Spinal cord (tissue), 10 donors: ENCODE results near the gene MEF2D. TPM values are rescaled to one million over a fixed set of nuclear protein-coding genes. Genes with fewer than 3 reads are reported as not detected.
A peak's percentile ranks its signal among the peaks of the same experiment; 100 is the strongest.

Experiments
- DNase-seq, 6 donors: peaks; one replicate each; pipeline versions ENCODE4 v3.0.0 to v3.0.0-alpha.2; 2013 to 2015; ENCODE audit warnings: low spot score in 6 of 6, low read depth in 4 of 6
- H3K27ac ChIP-seq: one replicate; pipeline ENCODE4 v1.5.1; 2013; ENCODE audit warnings: low read depth, low read length, control low read depth
- H3K27me3 ChIP-seq: one replicate; pipeline ENCODE4 v1.6.1; 2013; ENCODE audit warnings: low read length; ENCODE audit not compliant: control insufficient read depth, insufficient read depth
- H3K36me3 ChIP-seq: one replicate; pipeline ENCODE4 v1.6.1; 2013; ENCODE audit warnings: low read length; ENCODE audit not compliant: control insufficient read depth, insufficient read depth
- H3K4me1 ChIP-seq: one replicate; pipeline ENCODE4 v1.6.1; 2013; ENCODE audit warnings: low read length; ENCODE audit not compliant: control insufficient read depth, insufficient read depth
- H3K4me3 ChIP-seq: one replicate; pipeline ENCODE4 v1.5.1; 2013; ENCODE audit warnings: low read depth, low read length, control low read depth
- H3K9me3 ChIP-seq: one replicate; pipeline ENCODE4 v1.6.1; 2013; ENCODE audit warnings: low read length; ENCODE audit not compliant: control insufficient read depth, insufficient read depth
- WGBS: methylation state at CpG from one replicate; pipeline ENCODE4 v1.1.5; 2013; ENCODE audit warnings: missing lambda C conversion rate; ENCODE audit not compliant: insufficient coverage; 5-methylcytosine and 5-hydroxymethylcytosine counted together
- polyA plus RNA-seq, 2 donors: library from polyadenylated mRNA; unstranded; fragments of 120-200 nt; gene quantifications; one replicate each; pipeline ENCODE4 v1.2.1, GENCODE V29; 2013; ENCODE audit not compliant: insufficient read length in 2 of 2
- total RNA-seq, 2 donors: library from RNA; depleted of rRNA in 1 of 2; stranded (reverse); fragments of 120-200 nt in 1 of 2; fragments of >200 nt in 1 of 2; gene quantifications; one replicate each; pipeline versions ENCODE4 v1.2.3 to v1.2.4, GENCODE V29; 2013 to 2014
- donor health status: healthy.

Gene MEF2D
- total and polyA plus RNA-seq, 4 donors, result 5.7 to 28.9 (median 17.5) TPM

DNA sequence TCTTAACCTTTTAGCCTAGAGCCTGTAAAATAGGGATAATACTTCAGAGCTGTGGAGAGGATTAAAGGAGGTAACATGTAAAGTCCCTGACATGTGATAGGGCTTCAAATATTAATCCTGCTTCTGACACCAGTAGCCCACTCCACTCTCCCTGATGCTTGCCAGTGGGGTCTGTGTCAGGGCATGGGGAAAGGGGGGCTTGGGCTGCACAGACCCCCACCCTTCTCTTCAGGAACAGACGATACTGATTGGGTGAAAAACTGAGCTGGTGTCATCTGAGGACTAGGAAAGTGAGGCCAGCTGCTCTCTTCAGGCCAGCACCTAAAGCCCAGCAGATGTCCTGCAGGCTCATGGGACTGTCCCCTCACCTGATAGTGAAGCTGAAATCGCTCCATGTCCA, 27.0 kb upstream of the MEF2D start:
- no peak overlapping the region for H3K4me3 ChIP-seq
- H3K9me3 ChIP-seq, result no peaks in the 10 kb centered on the region
- no peak for DNase-seq
- H3K27me3 ChIP-seq, result no peaks in the 10 kb centered on the region
- peaks cover 13% of the 10 kb centered on the region for H3K4me1 ChIP-seq
- WGBS, result 83% methylated on average over 1 of the region's 2 CpGs
- no peak overlapping the region for H3K27ac ChIP-seq
- peaks cover 13% of the 10 kb centered on the region for H3K36me3 ChIP-seq

DNA sequence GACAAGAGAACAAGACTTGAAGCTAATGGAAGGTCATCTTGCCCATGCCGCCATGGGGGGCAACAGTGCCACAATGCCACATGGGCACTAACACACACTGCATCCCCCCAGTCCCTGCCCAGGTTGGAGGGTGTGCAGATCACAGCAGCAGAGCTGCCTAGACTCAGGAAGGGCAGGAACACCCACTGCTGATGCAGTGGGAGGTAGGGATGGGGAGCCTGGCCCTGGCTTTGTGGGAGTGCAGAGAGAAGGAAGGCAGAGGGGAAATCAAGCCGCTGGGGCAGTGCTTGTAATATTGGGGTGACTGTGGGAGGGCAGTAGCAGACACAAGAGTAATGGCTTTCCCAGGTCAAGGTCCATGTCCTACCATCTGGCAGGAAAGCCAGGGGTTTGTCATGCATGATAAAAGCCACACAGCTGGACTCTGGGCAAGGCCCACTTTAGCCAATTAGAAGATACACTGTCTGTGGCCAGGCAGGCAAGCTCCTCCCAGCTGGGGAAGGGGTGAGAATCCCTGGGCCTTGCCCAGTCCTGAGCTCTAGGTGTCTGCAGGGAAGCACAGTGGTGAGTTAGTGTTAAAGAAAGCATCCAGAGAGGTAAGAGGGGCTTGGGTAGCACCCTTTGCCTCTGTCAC, 25.4 kb upstream of the MEF2D start:
- DNase-seq, result no peak
- 57% methylated on average over 2 of the region's 2 CpGs for WGBS
- H3K4me3 ChIP-seq, result no peak overlapping the region
- H3K27me3 ChIP-seq, result no peaks in the 10 kb centered on the region
- no peak overlapping the region for H3K27ac ChIP-seq
- H3K9me3 ChIP-seq, result no peaks in the 10 kb centered on the region
- H3K4me1 ChIP-seq, result peaks cover 13% of the 10 kb centered on the region
- peaks cover 8% of the 10 kb centered on the region for H3K36me3 ChIP-seq

DNA sequence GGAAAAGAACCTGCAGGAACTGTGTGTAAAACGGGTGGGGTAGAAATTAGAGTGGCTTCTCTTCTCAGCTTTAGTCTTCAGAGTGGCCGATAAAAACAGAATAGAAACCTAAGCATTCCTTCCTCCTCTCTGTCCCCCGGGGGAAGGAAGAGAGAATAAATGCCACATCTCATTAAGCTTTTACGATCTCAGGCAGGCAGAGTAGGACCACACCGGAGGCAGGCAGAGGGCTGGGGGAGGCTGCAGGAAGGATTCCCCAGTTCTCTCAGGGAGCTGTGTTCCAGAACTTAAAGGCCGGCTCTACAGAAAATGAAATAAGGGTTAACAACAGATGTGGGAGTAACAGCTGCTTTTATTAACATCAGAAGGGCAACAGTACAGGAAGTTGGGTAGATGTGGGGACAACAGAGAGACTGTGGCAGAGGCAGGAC, 24.5 kb upstream of the MEF2D start:
- DNase-seq, result peak in 2 of 6 donors; percentile 12 to 88
- Histone ChIP-seq H3K36me3 (peaks cover 2% of the 10 kb centered on the region), H3K9me3 (no peaks in the 10 kb centered on the region), H3K27ac (no peak overlapping the region), H3K27me3 (no peaks in the 10 kb centered on the region), H3K4me1 (peaks cover 13% of the 10 kb centered on the region), H3K4me3 (no peak overlapping the region)
- 35% methylated on average over 2 of the region's 6 CpGs for WGBS

DNA sequence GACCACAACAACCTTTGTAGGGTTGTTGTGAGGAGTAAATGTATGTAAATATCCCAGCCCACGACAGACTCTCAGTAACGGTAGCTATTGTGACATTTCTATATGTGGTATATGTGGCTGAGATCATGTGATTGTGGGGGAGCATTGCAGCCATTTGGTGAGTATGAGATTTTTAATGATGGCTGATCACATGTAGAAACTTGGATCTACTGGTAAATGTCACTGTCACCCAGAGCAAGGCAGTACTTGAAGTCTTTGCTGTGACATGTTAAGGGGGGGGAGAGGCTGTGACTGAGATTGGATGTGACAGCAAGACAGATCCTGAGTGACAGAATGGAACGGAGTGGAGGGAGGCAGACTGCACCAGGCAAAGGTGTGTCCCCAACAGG, 23.9 kb upstream of the MEF2D start:
- Histone ChIP-seq H3K4me3 (no peak overlapping the region), H3K27ac (peak overlapping the region; percentile 10), H3K36me3 (no peaks in the 10 kb centered on the region), H3K9me3 (no peaks in the 10 kb centered on the region), H3K4me1 (peaks cover 13% of the 10 kb centered on the region), H3K27me3 (no peaks in the 10 kb centered on the region)
- peak in 1 of 6 donors; percentile 12 for DNase-seq
- 83% methylated on average over 1 of the region's 3 CpGs for WGBS

DNA sequence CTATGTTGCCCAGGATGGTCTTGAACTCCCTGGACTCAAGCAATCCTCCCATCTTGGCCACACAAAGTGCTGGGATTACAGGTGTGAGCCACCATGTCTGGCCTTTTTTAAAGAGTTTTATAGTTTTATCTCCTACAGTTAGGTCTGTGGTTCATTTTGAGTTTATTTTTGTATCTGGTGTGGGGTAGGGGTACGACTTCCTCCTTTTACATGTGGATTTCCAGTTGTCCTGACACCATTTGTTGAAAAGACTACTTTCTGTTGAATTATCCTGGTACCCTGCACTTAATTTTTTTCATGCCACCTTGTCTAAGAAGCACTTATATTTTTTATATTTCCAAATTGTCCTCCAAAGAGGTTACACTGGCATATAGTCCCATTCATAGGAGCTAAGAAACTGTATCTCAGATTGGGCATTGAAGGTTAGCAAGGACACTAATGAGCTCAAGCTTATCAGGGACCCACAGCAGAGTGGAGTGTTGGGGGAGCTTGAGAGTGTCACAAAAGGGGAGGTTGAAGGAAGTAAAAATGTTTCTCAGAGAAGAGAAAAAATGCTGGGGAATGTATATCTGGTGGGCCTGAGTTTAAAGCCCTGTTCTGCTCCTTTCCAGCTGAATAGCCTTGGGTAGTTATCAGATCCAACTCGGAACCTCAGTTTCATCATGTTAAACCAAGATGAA, 23.4 kb upstream of the MEF2D start:
- H3K36me3 ChIP-seq, result no peaks in the 10 kb centered on the region
- peaks cover 12% of the 10 kb centered on the region for H3K4me1 ChIP-seq
- no peaks in the 10 kb centered on the region for H3K27me3 ChIP-seq
- H3K27ac ChIP-seq, result no peak overlapping the region
- WGBS, result no CpG with 5 or more reads among the region's 2 CpGs
- no peak for DNase-seq
- H3K4me3 ChIP-seq, result no peak overlapping the region
- no peaks in the 10 kb centered on the region for H3K9me3 ChIP-seq

DNA sequence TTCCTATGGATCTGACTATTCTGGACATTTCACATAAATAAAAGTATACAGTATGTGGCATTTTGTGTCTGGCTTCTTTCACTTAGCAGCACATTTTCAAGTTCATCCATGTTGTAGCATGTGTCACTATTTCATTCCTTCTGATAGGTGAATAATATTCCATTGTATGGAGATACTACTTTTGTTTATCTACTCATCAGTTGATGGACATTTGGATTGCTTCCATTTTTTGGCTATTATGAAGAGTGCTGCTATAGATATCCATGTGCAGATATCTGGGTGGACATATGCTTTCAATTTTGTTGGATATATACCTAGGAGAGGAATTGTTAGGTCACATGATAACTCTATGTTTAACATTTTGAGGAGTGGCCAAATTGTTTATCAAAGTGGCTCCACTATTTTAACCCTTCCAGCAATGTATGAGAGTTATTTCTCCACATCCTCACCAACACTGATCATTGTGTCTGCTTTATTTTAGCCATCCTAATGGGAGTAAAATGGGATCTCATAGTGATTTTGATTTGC, 21.9 kb upstream of the MEF2D start:
- no peaks in the 10 kb centered on the region for H3K27me3 ChIP-seq
- no peak overlapping the region for H3K4me3 ChIP-seq
- no peaks in the 10 kb centered on the region for H3K9me3 ChIP-seq
- peaks cover 9% of the 10 kb centered on the region for H3K4me1 ChIP-seq
- no peak overlapping the region for H3K27ac ChIP-seq
- no peaks in the 10 kb centered on the region for H3K36me3 ChIP-seq
- no peak for DNase-seq

DNA sequence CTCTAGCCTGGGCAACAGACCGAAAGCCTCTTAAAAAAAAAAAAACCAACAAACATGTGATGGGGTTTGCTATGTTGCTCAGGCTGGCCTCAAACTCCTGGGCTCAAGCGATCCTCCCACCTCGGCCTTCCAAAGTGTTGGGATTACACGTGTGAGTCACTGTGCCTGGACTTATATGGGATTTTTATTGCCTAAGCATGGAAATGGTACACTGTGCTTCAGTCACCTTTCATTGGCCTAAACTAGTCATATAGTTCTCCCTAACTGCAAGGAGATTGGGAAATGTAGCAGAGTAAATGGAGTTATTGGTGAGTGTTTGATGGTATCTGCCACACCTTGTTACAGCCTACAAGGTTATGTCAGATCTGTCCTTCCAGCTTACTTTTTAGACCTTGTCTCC, 17.2 kb upstream of the MEF2D start:
- H3K27me3 ChIP-seq, result no peaks in the 10 kb centered on the region
- H3K4me1 ChIP-seq, result no peaks in the 10 kb centered on the region
- WGBS, result 92% methylated on average over 2 of the region's 4 CpGs
- DNase-seq, result no peak
- no peaks in the 10 kb centered on the region for H3K36me3 ChIP-seq
- no peak overlapping the region for H3K4me3 ChIP-seq
- no peaks in the 10 kb centered on the region for H3K9me3 ChIP-seq
- no peak overlapping the region for H3K27ac ChIP-seq

DNA sequence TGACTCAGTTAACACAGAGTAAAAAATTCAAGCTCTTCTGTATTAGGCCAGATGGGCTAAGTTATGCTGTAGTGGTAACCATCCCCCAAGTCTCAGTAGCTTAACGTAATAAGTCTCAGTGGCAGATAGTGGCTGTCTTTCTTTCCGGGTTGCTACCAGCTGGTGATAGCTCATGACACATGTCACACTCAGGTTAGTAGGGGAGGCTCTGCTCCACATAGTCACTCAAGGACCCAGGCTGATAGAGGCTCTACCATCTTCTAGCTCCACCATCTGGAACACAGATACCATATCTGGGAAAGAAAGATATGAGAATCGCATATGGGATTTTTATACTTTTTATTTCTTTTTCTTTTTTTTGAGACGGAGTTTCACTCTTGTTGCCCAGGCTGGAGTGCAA, 16.2 kb upstream of the MEF2D start:
- H3K4me3 ChIP-seq, result no peak overlapping the region
- DNase-seq, result no peak
- 100% methylated on average over 1 of the region's 4 CpGs for WGBS

DNA sequence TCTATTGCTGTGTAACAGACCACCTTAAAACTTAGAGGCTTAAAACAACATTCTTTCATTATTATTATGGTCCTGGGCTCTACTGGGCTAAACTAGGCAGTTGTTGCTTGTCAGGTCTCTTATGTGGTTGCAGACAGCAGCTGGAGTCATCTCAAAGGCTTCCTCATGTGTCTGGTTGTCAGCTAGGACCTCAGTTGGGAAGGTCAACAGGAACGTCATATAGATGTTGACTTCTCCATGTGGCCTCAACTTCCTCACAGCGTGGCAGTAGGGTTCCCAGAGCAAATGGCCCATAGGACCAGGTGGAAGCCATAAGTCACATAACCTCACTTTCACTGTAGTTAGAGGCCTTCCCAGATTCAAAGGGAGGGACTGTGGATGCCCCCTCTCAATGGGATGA, 15.4 kb upstream of the MEF2D start:
- no peak overlapping the region for H3K4me3 ChIP-seq
- H3K4me1 ChIP-seq, result peaks cover 3% of the 10 kb centered on the region
- H3K27me3 ChIP-seq, result no peaks in the 10 kb centered on the region
- no peak overlapping the region for H3K27ac ChIP-seq
- WGBS, result 42% methylated on average over 2 of the region's 2 CpGs
- no peaks in the 10 kb centered on the region for H3K36me3 ChIP-seq
- no peaks in the 10 kb centered on the region for H3K9me3 ChIP-seq
- DNase-seq, result no peak

More for the DNA sequence above, 16.2 kb upstream of the MEF2D start:
- Histone ChIP-seq H3K4me1 (no peaks in the 10 kb centered on the region), H3K27ac (no peak overlapping the region), H3K27me3 (no peaks in the 10 kb centered on the region), H3K9me3 (no peaks in the 10 kb centered on the region), H3K36me3 (no peaks in the 10 kb centered on the region)

DNA sequence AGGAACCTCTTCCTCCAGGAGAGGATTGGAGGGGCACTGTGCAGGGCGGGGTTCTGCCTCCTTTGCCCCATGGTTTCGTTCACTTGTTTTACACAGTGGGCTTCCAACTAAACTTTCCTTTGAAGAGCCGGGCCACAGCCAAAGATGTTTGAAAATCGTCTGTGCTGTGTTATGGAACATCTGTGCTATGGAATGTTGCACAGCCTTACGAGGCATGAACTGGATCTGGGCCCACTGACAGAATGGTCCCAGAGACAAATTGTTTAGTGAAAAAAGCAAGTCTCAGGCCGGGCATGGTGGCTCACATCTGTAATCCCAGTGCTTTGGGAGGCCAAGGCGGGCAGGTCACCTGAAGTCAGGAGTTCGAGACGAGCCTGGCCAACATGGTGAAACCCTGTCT, 12.6 kb upstream of the MEF2D start:
- no peaks in the 10 kb centered on the region for H3K9me3 ChIP-seq
- H3K27me3 ChIP-seq, result no peaks in the 10 kb centered on the region
- no peak overlapping the region for H3K4me3 ChIP-seq
- H3K4me1 ChIP-seq, result peaks cover 20% of the 10 kb centered on the region
- H3K36me3 ChIP-seq, result no peaks in the 10 kb centered on the region
- WGBS, result 74% methylated on average over 6 of the region's 9 CpGs
- no peak for DNase-seq
- H3K27ac ChIP-seq, result no peak overlapping the region
